Psoas muscle (tissue), 8 donors: ENCODE data around the gene C19orf85. TPM values are rescaled to one million over a fixed set of nuclear protein-coding genes. Genes with fewer than 3 reads are reported as not detected.

Experiments
- ATAC-seq, 4 donors: fragments of 200-7000 bp; cut with Tn5 transposase; one replicate each; pipeline ENCODE4 v1.9.1; 2020; ENCODE audit warnings: moderate library complexity in 3 of 4, mild to moderate bottlenecking in 2 of 4
- DNase-seq, 2 donors: peaks; one replicate each; pipeline ENCODE4 v3.0.0-alpha.2; 2020
- H3K27ac ChIP-seq: fragments of 200-600 bp; one replicate; pipeline ENCODE4 v1.8.0; 2022
- H3K27me3 ChIP-seq, 3 donors: fragments of 200-600 bp in 1 of 3; one replicate each; pipeline versions ENCODE4 v1.6.1 to v1.8.0; 2013 to 2022; ENCODE audit warnings: low read length in 2 of 3, mild to moderate bottlenecking in 2 of 3, moderate library complexity in 1 of 3; ENCODE audit not compliant: insufficient read depth in 3 of 3
- H3K36me3 ChIP-seq, 2 donors: fragments of 200-600 bp in 1 of 2; one replicate each; pipeline versions ENCODE4 v1.6.1 to v1.8.0; 2013 to 2022; ENCODE audit warnings: low read depth in 1 of 2, mild to moderate bottlenecking in 1 of 2, moderate library complexity in 1 of 2; ENCODE audit not compliant: insufficient read depth in 1 of 2
- H3K4me1 ChIP-seq: fragments of 200-600 bp; one replicate; pipeline ENCODE4 v1.8.0; 2022
- H3K4me3 ChIP-seq: fragments of 200-600 bp; one replicate; pipeline ENCODE4 v1.8.0; 2022; ENCODE audit warnings: mild to moderate bottlenecking
- H3K9me3 ChIP-seq: fragments of 200-600 bp; one replicate; pipeline ENCODE4 v1.8.0; 2022
- CTCF ChIP-seq: fragments of 200-600 bp; IDR thresholded peaks from one replicate; pipeline ENCODE4 v1.8.0; 2022; ENCODE audit warnings: antibody characterized with exemption
- WGBS, 3 donors: extraction: QIAGEN DNeasy Blood & Tissue Kit; methylation state at CpG; one replicate each; pipeline versions ENCODE4 v1.1.6 to v1.1.7; 2013; 5-methylcytosine and 5-hydroxymethylcytosine counted together
- intact Hi-C, 2 donors: fragments of 100-400 bp; cut with DNase I; formaldehyde crosslinking; loops; one replicate each; pipeline versions ENCODE4 v1.11.0 to v1.14.2; 2022
- polyA plus RNA-seq, 3 donors: library from polyadenylated mRNA; stranded (reverse); fragments of 200-250 nt; gene quantifications; one replicate each; pipeline ENCODE4 v1.2.3, GENCODE V29; 2013
- total RNA-seq, 4 donors: library from RNA; stranded (reverse); fragmentation: NEBNext Ultra II Directional in 2 of 4; extraction: Animal tissue kit (Norgen Biotek cat#: 25700) in 2 of 4; gene quantifications; one replicate each; pipeline versions ENCODE4 v1.2.1 to v1.2.4, GENCODE V29; 2021 to 2023
- donor health status: healthy with polysubstance abuse.
- donor health status: DM: no; HTN: no; CAD: no; lungs with moderate emphysema.
- donor health status: Bipolar disorder and iron deficiency.
- donor health status: healthy.
- donor health status: DM: yes; HTN: yes; CAD: no.
- donor health status: DM: no; HTN: no; CAD: no.
- donor health status: DM: no; HTN: no; CAD: no.
- donor health status: DM: yes; HTN: yes; CAD: no.

C19orf85 gene
- total and polyA plus RNA-seq, 7 donors = not detected

DNA sequence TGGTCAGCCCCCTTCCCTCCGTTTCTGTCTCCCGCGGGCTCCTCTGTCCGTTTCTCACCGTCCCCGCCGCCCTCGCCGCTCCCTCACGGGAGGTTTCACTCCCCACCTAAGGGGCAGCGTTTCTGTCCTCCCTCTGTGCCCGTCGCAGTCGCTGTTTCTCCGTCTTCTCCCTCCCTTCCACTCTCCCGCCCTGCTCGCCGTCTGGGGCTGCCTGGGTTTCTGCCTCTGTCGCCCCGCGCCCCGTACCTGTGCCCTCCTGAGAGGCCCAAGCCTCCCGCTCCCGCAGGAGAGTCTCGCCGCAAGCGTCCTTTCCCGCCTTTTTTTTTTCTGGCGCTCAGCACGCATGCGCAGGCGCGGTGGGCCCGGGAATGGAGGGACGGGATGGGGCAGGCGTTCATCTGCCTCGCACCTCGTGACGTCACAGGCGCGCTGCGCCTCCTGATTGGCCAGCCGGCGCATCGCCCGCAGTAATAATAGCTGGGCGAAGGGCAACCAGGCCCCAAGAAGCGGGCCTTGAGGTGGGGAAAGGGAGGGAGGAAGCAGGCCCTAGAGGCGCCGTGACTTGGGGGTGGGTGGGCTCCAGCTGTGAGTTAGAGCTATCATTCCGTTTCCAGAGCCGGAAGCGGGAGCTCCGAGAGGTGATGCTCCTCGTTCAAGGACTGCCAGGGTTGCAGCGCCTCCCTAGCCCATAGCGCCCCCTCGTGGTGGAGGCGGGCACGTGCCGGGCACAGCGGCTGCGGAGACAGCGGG lies 39.1 kb upstream of the C19orf85 start:
- peak; percentile 93 to 97 for DNase-seq
- H3K4me1 ChIP-seq = no peaks in the 10 kb centered on the region
- intact Hi-C loops = loop anchor here (5.0 to 10.0 kb wide), 3 partner anchors 36 to 361 kb away; partner anchors contain the start of gene TNNT1 (in 1 of the 2)
- peak; percentile 91 for TF ChIP-seq CTCF
- H3K9me3 ChIP-seq = no peaks in the 10 kb centered on the region
- peak overlapping the region; percentile 52 for H3K4me3 ChIP-seq
- ATAC-seq = peak; percentile 93 to 98 (median 95)
- WGBS, 3 donors = 8 to 11% (median 10%) methylated on average over 63 to 64 of the region's 64 CpGs
- peaks cover 0 to 3% of the 10 kb centered on the region in 2 donors for H3K36me3 ChIP-seq
- peaks cover 0 to 24% (median 3%) of the 10 kb centered on the region in 3 donors for H3K27me3 ChIP-seq
- no peak overlapping the region for H3K27ac ChIP-seq

DNA sequence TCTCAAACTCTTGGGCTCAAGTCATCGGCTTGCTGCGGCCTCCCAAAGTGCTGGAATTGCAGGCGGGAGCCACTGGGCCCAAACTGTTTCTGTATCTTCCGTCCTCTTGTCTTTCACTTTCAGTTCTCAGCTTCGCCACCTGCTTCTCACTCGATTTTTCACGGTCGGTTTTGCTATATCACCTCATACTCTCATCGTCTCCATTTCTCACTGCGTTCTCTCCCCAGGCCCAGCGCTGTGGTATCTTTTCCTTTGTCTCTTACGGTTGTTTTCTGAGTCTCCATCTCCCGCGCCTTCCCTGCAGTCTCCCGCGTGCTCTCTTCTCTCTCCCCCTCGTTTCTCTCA lies 38.6 kb upstream of the C19orf85 start:
- DNase-seq (no peak), ATAC-seq (no peak)
- H3K27ac ChIP-seq = no peak overlapping the region
- no peak overlapping the region for H3K4me3 ChIP-seq
- H3K27me3 ChIP-seq = peaks cover 0 to 24% (median 3%) of the 10 kb centered on the region in 3 donors
- no peaks in the 10 kb centered on the region for H3K9me3 ChIP-seq
- H3K36me3 ChIP-seq = peaks cover 0 to 3% of the 10 kb centered on the region in 2 donors
- TF ChIP-seq CTCF = no peak
- intact Hi-C loops = loop anchor here (5.0 to 10.0 kb wide), 3 partner anchors 36 to 361 kb away; partner anchors contain the start of gene TNNT1 (in 1 of the 2)
- WGBS, 3 donors = 80 to 90% (median 84%) methylated on average over 17 of the region's 17 CpGs
- H3K4me1 ChIP-seq = no peaks in the 10 kb centered on the region

- Histone ChIP-seq H3K4me1 (no peaks in the 10 kb centered on the region), H3K4me3 (no peak overlapping the region), H3K27ac (no peak overlapping the region), H3K27me3 (peaks cover 0 to 24% (median 3%) of the 10 kb centered on the region in 3 donors), H3K9me3 (no peaks in the 10 kb centered on the region), H3K36me3 (peaks cover 0 to 3% of the 10 kb centered on the region in 2 donors)
- TF ChIP-seq CTCF = no peak
- intact Hi-C loops = loop anchor here (5.0 to 10.0 kb wide), 3 partner anchors 35 to 360 kb away; partner anchors contain the start of gene TNNT1 (in 1 of the 2)
- DNase-seq (no peak), ATAC-seq (no peak)
- WGBS, 3 donors = 91 to 97% (median 96%) methylated on average over 9 of the region's 9 CpGs
Observed at GRCh38 chr19:55502197-55502952, 37.8 kb upstream of the C19orf85 start.

DNA sequence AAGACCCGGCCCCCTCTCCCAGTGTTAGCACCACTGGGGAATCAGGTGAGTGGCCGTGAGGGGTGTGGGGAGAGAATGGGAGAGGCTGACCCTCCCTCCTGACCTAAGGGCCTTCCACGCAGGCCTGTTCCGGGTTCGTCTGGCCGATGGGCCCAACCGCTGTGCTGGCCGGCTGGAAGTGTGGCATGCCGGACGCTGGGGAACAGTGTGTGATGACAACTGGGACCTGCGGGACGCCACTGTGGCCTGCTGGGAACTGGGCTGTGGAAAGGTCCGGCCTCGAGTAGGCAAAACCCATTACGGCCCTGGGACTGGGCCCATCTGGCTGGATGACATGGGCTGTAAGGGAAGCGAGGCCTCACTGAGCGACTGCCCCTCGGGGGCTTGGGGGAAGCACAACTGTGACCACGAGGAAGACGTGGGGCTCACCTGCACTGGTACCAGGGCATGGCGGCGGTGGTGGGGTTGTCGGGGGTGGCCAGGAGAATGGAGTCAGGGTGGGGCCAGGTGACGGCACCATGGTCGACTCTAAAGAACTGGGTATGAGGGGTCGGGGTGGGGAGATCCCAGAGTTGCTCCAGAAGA lies 35.9 kb upstream of the C19orf85 start:
- intact Hi-C loops = loop anchor here (5.0 to 10.0 kb wide), 3 partner anchors 33 to 358 kb away; partner anchors contain the start of gene TNNT1 (in 1 of the 2)
- H3K4me1 ChIP-seq = no peaks in the 10 kb centered on the region

More for the DNA sequence above, 35.9 kb upstream of the C19orf85 start:
- no peak for TF ChIP-seq CTCF
- Histone ChIP-seq H3K4me3 (no peak overlapping the region), H3K9me3 (no peaks in the 10 kb centered on the region), H3K27ac (no peak overlapping the region), H3K36me3 (peaks cover 0 to 3% of the 10 kb centered on the region in 2 donors), H3K27me3 (peaks cover 0 to 17% (median 1%) of the 10 kb centered on the region in 3 donors)
- ATAC-seq = no peak
- WGBS, 3 donors = 94 to 96% (median 95%) methylated on average over 25 to 26 of the region's 26 CpGs
- no peak for DNase-seq
